Loucy (cell line): Measurements from ENCODE around the gene ABCA6.

Source experiments
- EZH2phosphoT487 ChIP-seq: fragments of 200-600 bp; IDR thresholded peaks from 2 replicates; pipeline ENCODE4 v1.6.1; 2018; ENCODE audit warnings: antibody characterized with exemption, mild to moderate bottlenecking, moderate library complexity, borderline replicate concordance
- TF ChIP-seq, protein P1 (sequence below): fragments of 200-600 bp; sonication (generic); conservative IDR thresholded peaks from 2 replicates; pipeline ENCODE4 v1.5.1; 2014; ENCODE audit warnings: mild to moderate bottlenecking, antibody characterized with exemption, low read length

DNA sequence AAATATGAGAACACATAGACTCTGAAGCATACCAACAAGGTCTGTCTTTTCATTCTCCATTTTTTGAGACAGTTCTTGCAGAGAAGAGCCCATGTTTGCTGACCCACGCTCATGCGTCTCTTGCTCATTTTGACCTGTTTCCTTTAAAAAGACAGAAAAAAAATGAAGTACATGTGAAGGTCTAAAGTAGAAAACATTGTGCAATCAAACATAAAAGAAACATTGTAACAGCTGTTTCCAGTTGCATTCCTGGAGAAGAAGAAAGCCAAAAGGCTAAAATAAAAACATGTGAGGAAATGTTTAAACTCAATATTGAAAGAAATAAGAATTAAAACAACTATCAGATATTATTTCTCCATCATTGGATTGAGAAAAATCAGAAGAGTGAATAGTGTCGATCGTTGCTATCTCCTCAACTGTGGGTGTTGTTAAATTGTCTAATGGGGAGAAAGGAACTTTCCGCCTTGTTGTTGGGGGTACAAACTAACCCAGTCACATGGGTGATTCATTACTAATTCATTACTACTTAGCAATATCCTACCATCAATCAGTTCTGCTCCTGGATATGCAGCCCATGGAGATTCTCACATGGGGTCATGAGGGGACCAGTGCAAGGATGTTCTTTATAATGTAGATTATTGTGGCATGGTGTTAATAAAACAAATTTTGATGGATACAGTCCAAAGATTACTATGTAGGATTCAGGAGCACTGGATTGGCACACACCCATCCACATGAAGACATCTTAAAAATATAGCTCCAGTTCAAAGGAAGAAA, 90.5 kb downstream of the ABCA6 start:
- TF ChIP-seq, protein P1, sequence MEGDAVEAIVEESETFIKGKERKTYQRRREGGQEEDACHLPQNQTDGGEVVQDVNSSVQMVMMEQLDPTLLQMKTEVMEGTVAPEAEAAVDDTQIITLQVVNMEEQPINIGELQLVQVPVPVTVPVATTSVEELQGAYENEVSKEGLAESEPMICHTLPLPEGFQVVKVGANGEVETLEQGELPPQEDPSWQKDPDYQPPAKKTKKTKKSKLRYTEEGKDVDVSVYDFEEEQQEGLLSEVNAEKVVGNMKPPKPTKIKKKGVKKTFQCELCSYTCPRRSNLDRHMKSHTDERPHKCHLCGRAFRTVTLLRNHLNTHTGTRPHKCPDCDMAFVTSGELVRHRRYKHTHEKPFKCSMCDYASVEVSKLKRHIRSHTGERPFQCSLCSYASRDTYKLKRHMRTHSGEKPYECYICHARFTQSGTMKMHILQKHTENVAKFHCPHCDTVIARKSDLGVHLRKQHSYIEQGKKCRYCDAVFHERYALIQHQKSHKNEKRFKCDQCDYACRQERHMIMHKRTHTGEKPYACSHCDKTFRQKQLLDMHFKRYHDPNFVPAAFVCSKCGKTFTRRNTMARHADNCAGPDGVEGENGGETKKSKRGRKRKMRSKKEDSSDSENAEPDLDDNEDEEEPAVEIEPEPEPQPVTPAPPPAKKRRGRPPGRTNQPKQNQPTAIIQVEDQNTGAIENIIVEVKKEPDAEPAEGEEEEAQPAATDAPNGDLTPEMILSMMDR: no peak
- TF ChIP-seq EZH2phosphoT487: no peak
